NK-92 (cell line): Measurements from ENCODE around the gene MPPED1.

Source experiments
- DNase-seq: peaks from one replicate; lab custom pipeline; 2025; ENCODE audit not compliant: unreplicated experiment; lab: John Stamatoyannopoulos, UW

The MPPED1 gene

DNA sequence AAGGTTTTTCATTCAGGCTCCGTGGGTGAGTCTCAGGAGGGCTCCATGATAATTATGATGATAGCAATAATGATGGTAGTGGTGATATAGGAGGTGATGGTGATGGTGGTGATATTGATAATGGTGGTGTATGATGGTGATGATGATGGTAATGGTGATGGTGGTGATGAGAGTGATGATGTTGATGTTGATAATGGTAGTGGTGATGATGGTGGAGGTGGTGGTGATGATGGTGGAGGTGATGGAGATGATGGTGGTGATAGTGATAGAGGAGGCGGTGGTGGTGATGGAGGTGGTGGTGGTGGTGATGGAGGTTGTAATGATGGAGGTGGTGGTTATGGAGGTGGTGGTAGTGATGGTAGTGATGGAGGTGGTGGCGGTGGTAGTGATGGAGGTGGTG, 79.4 kb downstream of the MPPED1 start:
- DNase-seq, result no peak

DNA sequence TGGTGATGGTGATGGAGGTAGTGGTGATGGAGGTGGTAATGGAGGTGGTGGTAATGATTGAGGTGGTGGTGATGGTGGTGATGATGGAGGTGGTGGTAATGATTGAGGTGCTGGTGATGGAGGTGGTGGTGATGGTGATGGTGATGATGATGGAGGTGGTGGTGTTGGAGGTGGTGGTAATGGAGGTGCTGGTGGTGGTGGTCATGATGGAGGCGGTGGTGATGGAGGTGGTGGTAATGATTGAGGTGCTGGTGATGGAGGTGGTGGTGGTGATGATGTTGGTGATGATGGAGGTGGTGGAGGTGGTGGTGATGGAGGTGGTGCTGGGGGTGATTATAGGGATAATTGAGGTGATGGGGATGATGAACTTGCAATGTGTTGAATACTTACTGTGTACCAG, 79.9 kb downstream of the MPPED1 start:
- DNase-seq, result no peak

DNA sequence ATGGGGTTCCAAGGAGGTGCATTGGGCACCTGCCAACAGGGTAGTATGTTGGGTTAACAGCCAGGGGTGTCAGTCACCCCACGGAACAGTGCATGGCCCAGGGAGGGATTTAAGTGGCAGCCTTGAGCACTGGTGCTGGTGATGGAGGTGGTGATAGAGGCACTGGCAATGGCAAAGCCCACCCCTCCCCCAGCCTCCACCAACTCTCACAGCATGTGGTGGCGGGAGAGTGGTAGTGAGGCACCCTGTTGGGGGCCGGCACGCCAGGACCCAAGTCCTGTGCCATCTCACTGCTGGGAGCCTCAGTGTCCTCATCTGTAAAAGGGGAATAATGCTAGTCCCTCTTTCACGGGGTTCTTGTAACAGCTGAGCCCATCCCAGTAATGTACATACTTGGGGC, 81.5 kb downstream of the MPPED1 start:
- no peak for DNase-seq

DNA sequence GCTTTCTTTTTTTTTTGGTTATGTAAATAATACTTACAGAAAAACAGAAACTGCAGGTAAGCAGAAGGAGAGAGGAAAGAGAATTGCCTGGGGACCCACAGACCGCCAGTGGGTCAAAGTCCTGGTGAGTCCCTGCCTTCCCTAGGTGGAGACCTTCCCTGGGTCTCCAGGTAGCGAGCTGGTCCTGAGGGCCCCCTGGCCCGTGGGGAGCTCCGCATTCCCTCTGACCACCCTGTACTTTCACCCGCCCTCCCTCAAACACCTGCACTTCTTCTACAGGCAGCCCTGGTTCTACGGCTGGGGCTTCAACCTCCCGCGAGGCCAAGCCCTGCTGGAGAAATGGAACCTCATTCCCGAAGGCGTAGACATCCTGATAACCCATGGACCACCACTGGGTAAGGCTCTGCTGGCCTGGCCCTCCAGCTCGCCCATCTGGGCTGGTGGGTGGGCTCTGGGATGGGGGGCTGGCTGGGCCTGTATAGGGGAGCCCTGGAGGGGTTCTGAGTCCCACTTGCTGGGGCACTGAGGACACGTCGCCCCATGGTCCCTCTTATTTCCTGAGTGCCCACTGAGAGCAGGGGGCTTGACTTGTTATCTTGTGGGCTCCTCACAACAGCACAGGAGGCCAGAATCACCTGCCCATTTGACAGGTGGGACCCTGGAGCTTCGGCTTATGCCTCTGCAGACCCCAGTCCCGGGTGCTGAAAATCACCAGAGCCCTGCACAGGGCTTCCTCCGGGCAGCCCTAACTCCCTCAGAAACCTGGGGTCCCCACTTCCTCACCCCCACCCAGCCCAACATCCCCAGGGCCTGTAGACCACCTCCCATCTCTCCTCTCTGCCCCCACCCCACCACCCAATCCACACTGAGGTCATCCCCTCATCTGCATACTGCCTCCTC, 86.4 kb downstream of the MPPED1 start:
- no peak for DNase-seq

DNA sequence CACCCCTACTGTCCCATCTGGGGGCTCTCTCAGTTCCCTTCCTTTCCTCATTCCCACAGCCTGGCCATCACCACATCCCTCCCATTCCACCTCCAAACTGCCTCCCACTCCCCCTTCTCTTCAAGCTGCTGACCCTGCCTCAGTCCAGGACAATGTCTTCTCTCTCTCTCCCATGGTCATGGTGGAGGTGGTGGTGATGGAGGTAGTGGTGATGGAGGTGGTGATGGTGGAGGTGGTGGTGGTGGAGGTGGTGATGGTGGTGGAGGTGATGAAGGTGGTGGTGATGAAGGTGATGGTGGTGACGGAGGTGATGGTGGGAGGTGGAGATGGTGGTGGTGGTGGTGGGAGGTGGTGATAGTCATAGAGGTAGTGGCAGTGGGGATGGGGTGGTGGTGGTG, 87.0 kb downstream of the MPPED1 start:
- DNase-seq, result no peak

DNA sequence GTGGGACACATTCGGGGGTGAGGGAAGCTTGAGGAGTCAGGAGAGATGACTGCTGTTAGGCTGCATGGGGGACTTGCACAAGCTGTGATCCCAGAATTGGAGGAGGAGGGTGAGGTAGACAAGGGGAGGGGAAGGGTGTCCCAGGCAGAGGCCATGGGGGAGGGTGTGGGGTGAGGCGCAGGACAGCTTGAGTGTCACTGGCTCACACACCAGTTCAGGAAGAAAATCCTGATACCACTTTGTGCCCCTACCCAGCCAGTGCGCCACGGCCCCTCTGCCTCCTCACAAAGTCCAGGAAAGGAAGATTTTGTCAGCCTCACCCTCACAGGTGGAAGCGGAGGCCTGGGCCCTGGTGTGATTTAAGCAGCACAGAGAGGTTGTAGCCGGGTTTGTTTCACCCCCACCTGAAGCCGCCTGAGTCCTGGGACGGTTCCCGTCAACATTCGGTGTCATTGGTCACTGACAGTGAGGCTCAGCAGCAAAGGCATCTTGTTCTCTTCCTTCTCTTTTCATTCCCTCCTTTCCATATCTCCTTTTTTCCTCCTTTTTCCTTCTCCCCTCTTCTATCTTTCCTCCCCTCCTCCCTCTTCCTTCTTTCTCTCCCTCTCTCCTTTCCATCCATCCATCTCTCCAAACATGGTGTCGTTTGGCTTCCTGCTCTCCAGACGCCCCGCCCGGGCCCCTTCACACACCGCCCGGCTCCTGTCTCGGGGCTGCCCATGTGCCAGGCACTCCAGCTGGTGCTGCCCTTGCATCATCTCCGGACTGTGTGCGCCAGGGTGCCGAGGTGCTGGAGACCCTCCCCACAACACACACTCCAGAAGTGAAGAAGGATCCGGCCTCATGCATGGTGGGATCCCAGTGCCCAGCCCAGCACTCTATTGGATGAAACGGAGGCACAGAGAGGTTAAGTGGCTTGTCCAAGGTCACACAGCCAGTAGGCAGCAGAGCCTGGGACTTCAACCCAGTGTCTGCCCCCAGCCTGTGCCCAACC, 89.3 kb downstream of the MPPED1 start:
- DNase-seq, result no peak

DNA sequence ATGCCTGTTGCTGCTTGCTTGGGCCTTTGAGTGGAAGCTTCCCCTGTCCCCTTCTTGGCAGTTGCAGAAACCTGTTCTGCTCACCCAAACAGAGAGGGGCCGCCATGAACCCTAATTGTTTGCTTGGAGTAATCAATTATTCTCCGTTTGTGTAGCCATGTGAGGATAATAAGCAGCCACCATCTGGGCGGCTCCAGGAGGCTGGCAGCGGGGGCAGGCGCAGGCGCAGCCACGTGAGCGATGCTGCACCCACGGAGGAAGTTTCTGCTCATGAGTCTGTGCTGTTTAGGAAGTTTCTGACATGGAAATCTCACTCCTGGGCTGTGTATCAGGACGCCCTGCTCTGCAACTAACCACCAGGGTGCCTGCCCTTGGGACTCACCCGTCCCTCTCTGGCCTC, 90.1 kb downstream of the MPPED1 start:
- no peak for DNase-seq

DNA sequence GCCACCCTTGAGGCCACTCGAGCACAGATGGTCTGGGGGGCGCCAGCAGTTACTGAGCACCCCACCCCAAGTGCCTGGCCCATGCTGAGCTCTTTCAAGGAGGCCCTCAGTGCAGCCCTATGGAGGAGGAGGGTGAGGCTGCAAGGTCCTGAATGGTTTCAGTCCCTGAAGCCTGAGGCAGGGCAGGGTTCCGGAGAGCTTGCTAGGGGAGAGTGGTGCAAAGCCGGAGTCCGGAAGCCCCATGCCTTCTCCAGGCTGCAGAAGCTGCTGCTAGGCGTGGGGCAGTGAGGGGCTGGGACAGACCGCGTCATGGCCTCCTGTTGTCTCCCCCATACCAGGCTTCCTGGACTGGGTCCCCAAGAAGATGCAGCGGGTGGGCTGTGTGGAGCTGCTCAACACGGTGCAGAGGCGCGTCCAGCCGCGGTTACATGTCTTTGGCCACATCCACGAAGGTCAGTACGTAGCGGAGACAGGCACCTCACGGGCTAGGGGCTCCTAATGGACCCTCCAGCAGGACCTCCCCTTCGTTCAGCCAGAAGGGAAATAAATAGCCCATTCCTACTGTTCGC, 90.6 kb downstream of the MPPED1 start:
- no peak for DNase-seq

DNA sequence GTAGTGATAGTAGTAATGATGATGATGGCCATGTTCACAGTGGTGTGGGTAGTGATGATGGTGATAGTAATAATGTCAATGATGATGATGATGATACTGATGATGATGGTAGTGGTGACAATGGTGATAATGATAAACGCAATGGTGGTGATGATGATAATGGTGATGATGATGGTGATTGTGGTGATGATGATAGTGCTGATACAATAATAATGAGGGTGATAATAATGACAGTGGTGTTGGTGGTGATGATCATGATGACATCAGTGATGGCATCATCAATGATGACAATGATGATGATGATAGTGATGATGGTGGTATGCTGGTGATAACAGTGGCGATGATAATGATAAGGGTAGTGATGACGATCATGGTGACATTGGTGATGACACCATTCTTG, 92.3 kb downstream of the MPPED1 start:
- no peak for DNase-seq

DNA sequence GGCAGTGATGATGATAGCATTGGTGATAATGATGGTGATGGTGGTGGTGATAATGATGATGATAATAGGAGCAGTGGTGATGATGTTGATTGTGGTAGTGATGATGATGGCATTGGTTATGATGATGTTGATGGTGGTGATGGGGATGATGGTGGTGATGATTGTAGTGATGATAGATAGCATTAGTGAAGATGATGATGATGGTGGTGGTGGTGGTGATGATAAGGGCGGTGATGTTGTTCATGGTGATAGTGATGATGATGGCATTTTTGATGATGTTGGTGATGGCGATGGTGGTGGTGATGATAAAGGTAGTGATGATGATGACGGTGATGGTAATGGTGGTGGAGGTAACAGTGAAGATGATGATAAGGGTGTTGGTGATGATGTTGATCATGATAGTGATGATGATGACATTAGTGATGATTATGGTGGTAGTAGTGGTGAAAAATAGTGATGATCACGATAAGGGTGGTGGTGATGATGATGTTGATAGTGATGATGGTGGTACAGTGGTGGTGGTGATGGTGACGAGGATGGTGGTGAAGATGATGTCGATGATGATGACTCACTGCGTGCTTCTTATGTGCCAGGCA, 93.0 kb downstream of the MPPED1 start:
- DNase-seq, result no peak

DNA sequence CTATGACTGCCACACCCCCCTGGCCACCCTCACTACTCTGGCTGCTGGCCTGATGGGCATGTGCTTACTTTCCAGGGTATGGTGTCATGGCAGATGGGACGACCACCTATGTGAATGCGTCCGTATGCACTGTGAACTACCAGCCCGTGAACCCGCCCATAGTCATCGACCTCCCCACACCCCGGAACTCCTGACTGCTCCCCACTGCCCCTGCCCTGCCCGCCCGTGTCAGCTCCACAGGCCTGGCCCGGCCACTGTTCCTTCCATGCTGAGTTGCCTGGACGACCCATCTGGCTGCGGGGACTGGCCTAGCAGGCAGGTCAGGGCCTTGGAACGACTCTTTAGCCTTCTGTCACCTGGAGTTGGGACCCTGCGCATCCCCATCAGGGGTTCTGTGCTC, 93.6 kb downstream of the MPPED1 start:
- DNase-seq, result no peak

DNA sequence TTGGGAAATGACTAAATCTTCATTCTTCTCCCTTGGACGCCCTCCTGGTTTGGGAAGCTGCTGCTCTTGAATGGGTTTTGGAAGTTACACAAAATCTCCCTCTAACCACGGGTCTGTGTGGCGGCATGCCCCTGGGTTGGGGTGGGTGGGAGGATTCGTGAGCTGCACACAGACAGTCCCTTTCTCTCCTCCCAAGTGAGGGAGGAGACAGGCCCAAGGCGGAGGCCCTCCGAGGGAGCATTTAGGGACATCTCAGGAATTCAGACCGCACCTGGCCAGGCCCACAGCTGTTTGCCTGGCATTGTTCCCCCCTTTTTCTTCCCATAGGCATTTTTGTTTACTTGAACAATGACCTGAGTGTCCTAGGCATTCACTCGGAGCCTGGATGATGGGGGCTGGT, 94.1 kb downstream of the MPPED1 start:
- DNase-seq, result no peak

DNA sequence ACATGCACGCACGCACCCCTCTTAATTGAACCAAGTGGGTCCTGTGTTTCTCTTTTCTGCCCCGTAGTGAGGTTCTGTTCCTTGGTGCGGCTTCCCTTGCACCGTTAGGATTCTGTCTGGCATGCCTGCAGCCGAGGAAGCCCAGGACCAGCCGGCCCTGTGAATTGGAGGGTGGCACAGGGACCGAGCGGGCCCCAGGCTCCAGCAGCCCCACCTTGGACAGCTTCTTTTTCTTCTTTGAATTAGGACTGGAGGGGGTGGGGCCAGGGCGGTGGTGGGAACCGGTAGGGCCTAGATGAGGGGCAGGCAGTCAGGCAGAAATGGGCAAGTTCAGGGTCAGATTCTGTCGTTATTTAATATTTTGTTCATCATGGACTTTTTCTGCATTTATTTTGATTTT, 94.7 kb downstream of the MPPED1 start:
- no peak for DNase-seq

DNA sequence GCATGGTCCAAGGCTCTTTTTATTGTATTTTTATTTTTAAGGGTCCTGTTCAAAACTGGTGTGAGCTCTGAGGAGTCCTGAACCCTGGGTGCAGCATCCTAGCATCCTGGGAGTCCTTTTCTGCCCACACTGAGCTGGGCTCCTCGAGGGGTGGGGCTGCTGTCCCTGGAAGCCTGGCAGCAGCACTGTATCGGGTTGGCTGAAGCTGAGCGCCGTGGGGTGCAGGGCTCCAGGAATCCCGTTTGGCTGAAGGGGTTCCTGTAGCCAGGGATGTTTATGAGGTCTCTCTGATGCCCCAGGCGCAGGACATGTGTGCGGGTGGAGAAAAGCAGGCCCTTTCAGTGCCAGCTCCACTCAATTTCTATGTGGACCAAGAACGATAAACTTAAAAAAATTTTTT, 95.4 kb downstream of the MPPED1 start:
- no peak for DNase-seq

DNA sequence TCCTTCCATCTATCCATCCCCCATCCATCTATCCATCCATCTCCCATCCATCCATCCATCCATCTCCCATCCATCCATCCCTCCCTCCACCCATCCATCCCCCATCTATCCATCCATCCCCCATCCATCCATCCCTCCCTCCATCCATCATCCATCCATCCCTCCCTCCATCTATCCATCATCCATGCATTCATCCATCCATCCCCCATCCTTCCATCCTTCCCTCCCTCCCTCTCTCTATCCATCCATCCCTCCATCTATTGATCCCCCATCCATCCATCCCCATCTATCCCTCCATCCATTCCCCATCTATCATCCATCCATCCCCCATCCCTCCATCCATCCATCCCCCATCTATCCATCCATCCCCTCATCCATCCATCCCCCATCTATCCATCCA, 96.7 kb downstream of the MPPED1 start:
- DNase-seq, result no peak

DNA sequence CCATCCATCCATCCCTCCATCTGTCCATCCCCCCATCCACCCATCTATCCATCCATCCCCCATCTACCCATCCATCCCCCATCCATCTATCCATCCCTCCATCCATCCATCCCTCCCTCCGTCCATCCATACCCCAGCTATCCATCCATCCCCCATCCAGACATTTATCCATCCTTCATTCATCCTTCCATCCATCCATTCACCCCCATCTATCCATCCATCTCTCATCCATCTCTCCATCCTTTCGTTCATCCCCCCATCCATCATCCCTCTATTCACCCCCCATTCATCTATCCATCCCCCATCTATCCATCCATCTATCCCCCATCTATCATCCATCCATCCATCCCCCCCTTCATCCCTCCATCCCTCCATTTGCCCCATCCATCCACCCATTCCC, 97.5 kb downstream of the MPPED1 start:
- DNase-seq, result no peak

DNA sequence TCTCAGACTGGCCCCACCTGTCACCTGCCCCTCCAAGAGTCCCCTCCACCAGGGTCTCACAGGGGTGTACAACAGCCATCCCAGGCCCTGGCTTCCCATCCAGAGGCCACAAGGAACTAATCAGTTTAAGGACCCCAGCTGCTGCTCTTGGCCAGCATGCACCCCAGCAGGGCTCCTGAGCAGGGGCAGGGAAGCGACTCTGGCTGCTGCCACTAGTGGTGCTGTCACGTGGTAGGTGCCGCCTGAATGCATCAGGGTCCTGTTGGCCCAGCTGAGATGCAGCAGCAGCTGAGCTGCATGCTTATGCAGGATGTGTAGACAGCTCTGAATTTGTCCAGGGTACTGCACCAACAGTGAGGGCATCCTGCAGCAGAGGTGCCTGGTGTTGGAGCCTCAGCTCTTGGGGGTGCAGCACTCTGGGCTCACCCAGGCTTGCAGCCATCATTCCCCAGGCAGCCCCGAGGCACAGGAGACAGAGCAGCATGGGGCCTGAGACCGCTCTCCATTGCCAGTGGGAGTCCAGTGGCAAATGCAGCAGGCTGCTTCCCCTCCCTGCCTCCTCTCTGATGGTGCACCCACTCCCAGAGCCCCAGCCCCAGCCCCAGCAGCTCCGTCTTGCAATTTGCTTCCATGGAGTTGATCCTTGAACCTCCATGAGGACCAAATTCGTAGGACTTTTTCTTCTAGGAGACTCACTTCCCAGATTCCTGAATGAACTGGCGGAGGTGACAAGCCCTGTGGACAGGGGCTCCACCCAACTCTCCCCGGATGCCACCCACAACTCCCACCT, 98.7 kb downstream of the MPPED1 start:
- no peak for DNase-seq

DNA sequence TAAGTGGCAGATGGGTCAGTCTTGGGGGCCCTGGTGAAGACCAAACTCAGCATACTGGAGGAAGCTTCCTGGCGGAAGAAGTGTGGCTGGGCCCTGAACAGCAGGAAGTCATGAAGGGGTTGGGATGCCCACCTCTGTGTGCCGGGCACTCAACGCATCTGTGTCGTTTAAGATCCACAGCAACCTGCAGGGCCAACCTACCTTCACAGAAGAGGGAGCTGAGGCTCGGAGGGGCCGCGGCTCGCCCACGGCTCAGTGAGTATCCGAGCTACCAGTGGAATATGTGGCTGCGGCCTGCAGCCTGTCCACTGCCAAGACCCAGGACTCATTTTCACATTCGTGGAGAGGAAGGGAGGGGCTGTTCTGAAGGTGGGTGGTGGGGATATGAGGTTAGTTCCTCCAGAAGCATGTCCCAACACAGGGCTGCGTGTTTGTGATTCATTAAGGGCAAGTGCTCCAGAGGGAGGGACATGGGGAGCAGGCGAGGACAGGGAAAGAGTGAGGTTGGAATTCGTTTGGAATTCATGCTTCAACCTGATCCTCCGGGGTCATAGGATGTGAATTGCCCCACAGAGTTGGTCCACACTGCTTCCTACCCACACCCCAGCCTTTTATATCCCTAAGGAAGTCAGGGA, 99.6 kb downstream of the MPPED1 start:
- no peak for DNase-seq

DNA sequence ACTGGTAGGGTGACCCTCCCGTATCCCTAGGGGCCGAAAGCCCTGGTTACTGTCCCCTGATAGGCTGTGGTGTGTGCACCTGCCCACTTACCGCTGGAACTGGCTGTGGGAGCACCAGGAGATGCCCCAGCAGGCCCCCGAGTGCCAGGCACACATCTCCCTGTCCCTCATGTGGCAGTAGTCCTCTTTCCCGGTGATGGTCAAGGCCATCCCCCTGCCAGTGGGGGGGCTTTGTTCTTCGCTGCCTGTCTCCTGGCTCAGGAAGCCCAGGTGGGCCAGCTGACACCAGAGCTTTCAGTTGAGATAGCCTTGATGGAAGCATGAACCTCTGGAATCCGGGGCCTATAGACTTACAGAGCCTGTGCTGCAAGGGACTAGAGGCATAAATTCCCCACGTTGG, 100.5 kb downstream of the MPPED1 start:
- DNase-seq, result no peak
